Naive thymus-derived CD4-positive, alpha-beta T cell (primary cell): Measurements from ENCODE around the gene QKI. TPM values are rescaled to one million over a fixed set of nuclear protein-coding genes. Genes with fewer than 3 reads are reported as not detected.
A peak's percentile ranks its signal among the peaks of the same experiment; 100 is the strongest.

Source experiments
- ATAC-seq: fragments of 150-1000 bp; cut with Tn5 transposase; 2 replicates; pipeline ENCODE4 v1.10.0; 2021; ENCODE audit warnings: mild to moderate bottlenecking, moderate library complexity
- CTCF ChIA-PET: fragments of 350-600 bp; sonication (Branson Sonifier 250); formaldehyde crosslinking; loops from one replicate; lab custom pipeline; 2021; ENCODE audit warnings: antibody characterized with exemption; lab: Charles Lee
- POLR2A ChIA-PET: fragments of 350-600 bp; sonication (Branson Sonifier 250); formaldehyde crosslinking; loops from one replicate; lab custom pipeline; 2021; ENCODE audit warnings: antibody characterized with exemption, inconsistent platforms; lab: Charles Lee
- DNase-seq, 9 donors: peaks; one replicate each; pipeline versions ENCODE4 v3.0.0 to v3.0.0-alpha.2; 2020 to 2022; ENCODE audit warnings: mixed read lengths in 1 of 9
- H3K27ac ChIP-seq: one replicate; pipeline ENCODE4 v1.7.0; 2013; ENCODE audit warnings: mild to moderate bottlenecking, low read depth, low read length, moderate library complexity
- H3K27me3 ChIP-seq, 2 donors: one replicate each; pipeline ENCODE4 v1.7.0; 2013; ENCODE audit warnings: low read length in 2 of 2, mild to moderate bottlenecking in 2 of 2, moderate library complexity in 2 of 2; ENCODE audit not compliant: control insufficient read depth in 2 of 2, insufficient read depth in 2 of 2
- H3K36me3 ChIP-seq, 3 experiments: 1 replicate in 2 of 3; 2 replicates in 1 of 3; pipeline ENCODE4 v1.7.0; 2013; ENCODE audit warnings: low read length in 3 of 3, mild to moderate bottlenecking in 3 of 3, moderate library complexity in 1 of 3; ENCODE audit not compliant: insufficient read depth in 3 of 3, control insufficient read depth in 2 of 3
- H3K4me1 ChIP-seq, 2 donors: one replicate each; pipeline ENCODE4 v1.7.0; 2013; ENCODE audit warnings: low read length in 2 of 2, mild to moderate bottlenecking in 2 of 2, moderate library complexity in 1 of 2; ENCODE audit not compliant: control insufficient read depth in 2 of 2, insufficient read depth in 2 of 2
- H3K4me3 ChIP-seq: 2 replicates; pipeline ENCODE4 v1.7.0; 2013; ENCODE audit warnings: mild to moderate bottlenecking, low read length
- H3K9me3 ChIP-seq, 3 experiments: 1 replicate in 2 of 3; 2 replicates in 1 of 3; pipeline ENCODE4 v1.7.0; 2013; ENCODE audit warnings: low read length in 3 of 3; ENCODE audit not compliant: control insufficient read depth in 2 of 3
- H3K27ac Mint-ChIP-seq, 9 donors: one replicate each; pipeline ENCODE4 v1.8.0; 2020 to 2022; ENCODE audit warnings: mixed read lengths in 9 of 9, mild to moderate bottlenecking in 8 of 9, moderate library complexity in 5 of 9, inconsistent platforms in 2 of 9
- H3K27me3 Mint-ChIP-seq, 5 donors: one replicate each; pipeline ENCODE4 v1.8.0; 2021 to 2022; ENCODE audit warnings: mixed read lengths in 5 of 5, mild to moderate bottlenecking in 1 of 5
- H3K36me3 Mint-ChIP-seq, 5 donors: one replicate each; pipeline ENCODE4 v1.8.0; 2020 to 2022; ENCODE audit warnings: mixed read lengths in 5 of 5, mild to moderate bottlenecking in 3 of 5, inconsistent platforms in 1 of 5
- H3K4me1 Mint-ChIP-seq, 7 donors: one replicate each; pipeline ENCODE4 v1.8.0; 2020 to 2022; ENCODE audit warnings: mixed read lengths in 7 of 7, mild to moderate bottlenecking in 3 of 7, inconsistent platforms in 1 of 7
- H3K4me3 Mint-ChIP-seq, 10 donors: one replicate each; pipeline ENCODE4 v1.8.0; 2020 to 2022; ENCODE audit warnings: mild to moderate bottlenecking in 10 of 10, mixed read lengths in 10 of 10, moderate library complexity in 6 of 10, inconsistent platforms in 2 of 10
- H3K9me3 Mint-ChIP-seq, 11 donors: one replicate each; pipeline ENCODE4 v1.8.0; 2020 to 2022; ENCODE audit warnings: mixed read lengths in 11 of 11, mild to moderate bottlenecking in 4 of 11, inconsistent platforms in 1 of 11, moderate library complexity in 1 of 11
- intact Hi-C, 2 donors: fragments of 100-400 bp; cut with micrococcal nuclease; formaldehyde crosslinking; loops; one replicate each; pipeline ENCODE4 v1.15.1; 2023
- polyA plus RNA-seq, 2 donors: library from polyadenylated mRNA; unstranded; fragments of 300-500 nt; fragmentation: Illumina TruSeq; gene quantifications; one replicate each; pipeline ENCODE4 v1.2.3, GENCODE V29; 2021
- total RNA-seq, 6 experiments: library from RNA in 5 of 6; stranded (reverse) in 5 of 6; gene quantifications; 1 replicate in 5 of 6; 2 replicates in 1 of 6; pipeline ENCODE4 v1.2.3 and lab custom pipeline; 2021 to 2026

The QKI gene
- total and polyA plus RNA-seq, 7 experiments from 2014 or later, result 15.0 to 147 (median 72.5) TPM

DNA sequence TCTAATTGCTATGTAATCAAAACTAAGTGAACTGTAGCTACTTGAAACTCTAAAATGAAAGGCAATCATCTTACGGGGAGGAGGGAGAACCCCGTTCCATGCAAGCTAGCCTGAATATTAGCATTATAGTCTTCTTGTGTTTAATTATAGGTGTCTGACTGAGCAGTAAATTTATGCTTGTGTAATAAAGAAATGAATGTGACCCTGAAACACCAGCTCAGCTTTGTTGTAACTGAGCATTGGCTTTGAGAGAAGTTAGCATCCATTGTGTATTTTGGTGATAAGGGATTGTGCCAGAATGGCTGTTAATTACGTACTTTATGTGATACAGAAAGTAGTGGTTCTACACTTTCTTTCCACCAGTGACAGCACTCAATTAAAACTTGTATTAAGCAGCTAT lies 86.9 kb downstream of the QKI start:
- H3K27me3 Mint-ChIP-seq, result no peaks in the 10 kb centered on the region
- Histone ChIP-seq H3K4me3 (no peak overlapping the region), H3K9me3 (peaks cover 0 to 5% (median 0%) of the 10 kb centered on the region in 3 experiments), H3K4me1 (no peaks in the 10 kb centered on the region), H3K27me3 (no peaks in the 10 kb centered on the region), H3K27ac (no peak overlapping the region), H3K36me3 (peaks cover 0 to 3% (median 0%) of the 10 kb centered on the region in 3 experiments)
- peak overlapping the region in 1 of 10 donors; percentile 9 for H3K4me3 Mint-ChIP-seq
- H3K4me1 Mint-ChIP-seq, result peaks cover 0 to 49% (median 30%) of the 10 kb centered on the region in 7 donors
- ATAC-seq, result no peak
- H3K27ac Mint-ChIP-seq, result no peak overlapping the region
- peaks cover 3 to 49% (median 21%) of the 10 kb centered on the region in 11 donors for H3K9me3 Mint-ChIP-seq
- no peak for DNase-seq
- CTCF ChIA-PET, result no interaction called here
- peaks cover 14 to 69% (median 40%) of the 10 kb centered on the region in 5 donors for H3K36me3 Mint-ChIP-seq
- intact Hi-C loops, result no loop called here
- POLR2A ChIA-PET, result no interaction called here

DNA sequence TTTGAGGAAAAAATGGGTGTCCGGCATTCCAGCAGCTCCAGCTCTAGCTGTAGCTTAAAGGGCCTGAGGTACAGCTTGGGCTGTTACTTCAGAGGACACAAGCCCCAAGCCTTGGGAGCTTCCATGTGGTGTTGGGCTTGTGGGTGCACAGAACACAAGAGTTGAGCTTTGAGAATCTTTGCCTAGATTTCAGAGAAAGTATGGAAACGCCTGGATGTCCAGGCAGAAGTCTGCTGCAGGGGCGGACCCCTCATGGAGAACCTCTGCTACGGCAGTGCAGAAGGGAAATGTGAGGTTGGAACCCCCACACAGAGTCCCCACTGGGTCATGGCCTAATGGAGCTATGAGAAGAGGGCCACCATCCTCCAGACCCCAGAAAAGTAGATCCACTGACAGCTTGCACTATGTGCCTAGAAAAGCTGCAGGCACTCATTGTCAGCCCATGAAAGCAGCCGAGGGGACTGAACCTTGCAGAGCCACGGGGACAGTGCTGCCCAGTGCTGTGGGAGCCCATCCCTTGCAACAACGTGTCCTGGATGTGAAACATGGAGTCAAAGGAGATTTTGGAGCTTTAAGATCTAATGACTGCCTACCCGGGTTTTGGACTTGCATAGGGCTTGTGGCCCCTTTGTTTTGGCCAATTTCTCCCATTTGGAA lies 90.6 kb downstream of the QKI start:
- no peak for ATAC-seq
- Histone ChIP-seq H3K9me3 (peaks cover 0 to 13% (median 0%) of the 10 kb centered on the region in 3 experiments), H3K27me3 (no peaks in the 10 kb centered on the region), H3K36me3 (peaks cover 0 to 3% (median 0%) of the 10 kb centered on the region in 3 experiments), H3K27ac (no peak overlapping the region), H3K4me3 (no peak overlapping the region), H3K4me1 (no peaks in the 10 kb centered on the region)
- ChIA-PET CTCF (no interaction called here), POLR2A (no interaction called here)
- Mint-ChIP-seq H3K27me3 (no peaks in the 10 kb centered on the region), H3K27ac (no peak overlapping the region), H3K4me3 (no peak overlapping the region), H3K4me1 (peaks cover 0 to 30% (median 19%) of the 10 kb centered on the region in 7 donors), H3K36me3 (peaks cover 15 to 57% (median 50%) of the 10 kb centered on the region in 5 donors), H3K9me3 (peaks cover 5 to 57% (median 31%) of the 10 kb centered on the region in 11 donors)
- no peak for DNase-seq
- intact Hi-C loops, result no loop called here

DNA sequence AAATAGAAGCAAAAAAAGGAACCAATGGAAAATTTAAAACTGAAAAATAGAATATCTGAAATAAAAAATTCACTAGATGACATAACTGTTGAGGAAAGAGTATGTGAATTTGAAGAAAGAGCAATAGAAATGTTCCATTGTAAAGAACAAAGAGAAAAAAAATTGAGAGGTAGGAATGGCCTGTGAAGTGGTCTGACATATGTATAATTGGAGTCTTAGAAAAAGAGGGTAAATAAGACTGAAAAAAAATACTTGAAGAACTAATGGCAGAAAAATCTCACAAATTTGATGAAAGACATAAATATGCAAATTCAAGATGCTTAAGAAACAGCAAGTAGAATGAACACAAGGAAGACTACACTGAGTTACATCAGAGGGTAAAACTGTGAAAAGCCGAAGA lies 93.4 kb downstream of the QKI start:
- Mint-ChIP-seq H3K4me3 (no peak overlapping the region), H3K36me3 (peaks cover 15 to 42% (median 40%) of the 10 kb centered on the region in 5 donors), H3K27me3 (no peaks in the 10 kb centered on the region), H3K9me3 (peaks cover 5 to 53% (median 29%) of the 10 kb centered on the region in 11 donors), H3K27ac (no peak overlapping the region), H3K4me1 (peaks cover 0 to 36% (median 13%) of the 10 kb centered on the region in 7 donors)
- intact Hi-C loops, result no loop called here
- Histone ChIP-seq H3K4me3 (no peak overlapping the region), H3K4me1 (no peaks in the 10 kb centered on the region), H3K27ac (no peak overlapping the region), H3K9me3 (peaks cover 0 to 13% (median 0%) of the 10 kb centered on the region in 3 experiments), H3K36me3 (peaks cover 0 to 3% (median 0%) of the 10 kb centered on the region in 3 experiments), H3K27me3 (no peaks in the 10 kb centered on the region)
- ATAC-seq (no peak), DNase-seq (no peak)
- ChIA-PET POLR2A (interaction anchor here (1.2 kb wide), 1 partner anchor 9 kb away, joined by 3 read pairs; no protein-coding TSS in a partner anchor), CTCF (no interaction called here)

DNA sequence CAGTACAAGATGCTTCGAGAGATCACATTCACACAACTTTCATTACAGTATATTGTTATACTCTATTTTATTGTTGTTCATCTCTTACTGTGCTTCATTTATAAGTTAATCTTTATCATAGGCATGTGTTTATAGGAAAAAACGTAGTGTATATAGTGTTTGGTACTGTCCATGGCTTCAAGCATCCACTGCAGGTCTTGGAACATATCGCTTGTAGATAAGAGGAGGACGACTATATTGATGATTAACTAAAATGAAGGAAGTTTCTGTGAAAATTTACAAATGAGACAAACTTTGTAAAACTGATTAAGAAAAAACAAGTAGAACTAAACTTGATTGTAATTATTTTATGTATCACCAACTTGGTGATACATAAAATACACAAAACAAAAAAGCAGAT lies 98.5 kb downstream of the QKI start:
- H3K9me3 Mint-ChIP-seq, result peaks cover 0 to 7% (median 3%) of the 10 kb centered on the region in 11 donors
- H3K36me3 Mint-ChIP-seq, result peaks cover 2 to 21% (median 6%) of the 10 kb centered on the region in 5 donors
- no peaks in the 10 kb centered on the region for H3K4me1 ChIP-seq
- no peak overlapping the region for H3K27ac ChIP-seq
- no peak for ATAC-seq
- intact Hi-C loops, result no loop called here
- H3K27me3 Mint-ChIP-seq, result no peaks in the 10 kb centered on the region
- H3K27me3 ChIP-seq, result no peaks in the 10 kb centered on the region
- H3K36me3 ChIP-seq, result no peaks in the 10 kb centered on the region
- DNase-seq, result no peak
- no peak overlapping the region for H3K4me3 Mint-ChIP-seq
- H3K4me1 Mint-ChIP-seq, result peaks cover 9 to 51% (median 24%) of the 10 kb centered on the region in 7 donors
- H3K4me3 ChIP-seq, result no peak overlapping the region
- ChIA-PET POLR2A (no interaction called here), CTCF (no interaction called here)
- H3K27ac Mint-ChIP-seq, result peak overlapping the region in 2 of 9 donors; percentile 7 to 13
- H3K9me3 ChIP-seq, result no peaks in the 10 kb centered on the region

DNA sequence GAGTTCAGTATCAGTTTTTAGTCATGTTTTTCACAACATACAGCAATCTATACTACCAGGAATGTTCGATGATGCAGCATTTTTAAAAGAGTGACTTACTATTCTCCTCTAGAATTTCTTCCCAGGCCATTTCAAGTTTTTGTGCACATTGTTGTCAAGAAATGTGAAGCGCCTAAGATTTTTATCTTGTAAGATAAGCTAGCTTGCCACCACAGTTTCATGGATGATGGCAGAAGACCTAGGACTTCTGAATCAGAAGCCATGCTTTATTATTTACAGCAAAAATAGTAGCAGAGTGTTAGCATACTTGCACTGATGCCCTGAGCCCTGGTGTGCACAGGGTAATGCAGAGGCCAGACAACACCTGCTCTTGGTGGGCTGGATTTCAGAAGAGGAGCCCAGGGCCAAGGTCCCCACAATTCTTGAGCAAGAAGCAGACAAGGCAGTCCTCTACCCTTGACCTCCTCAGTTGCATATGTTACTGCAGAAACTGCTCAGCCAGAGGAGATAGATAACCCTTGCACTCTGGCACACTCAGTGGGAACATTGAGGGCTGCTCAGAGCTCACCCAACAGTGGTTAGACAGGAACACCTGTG lies 99.2 kb downstream of the QKI start:
- Mint-ChIP-seq H3K27ac (peak overlapping the region in 1 of 9 donors; percentile 13), H3K4me3 (no peak overlapping the region), H3K4me1 (peaks cover 11 to 54% (median 26%) of the 10 kb centered on the region in 7 donors), H3K27me3 (no peaks in the 10 kb centered on the region), H3K9me3 (peaks cover 0 to 4% (median 0%) of the 10 kb centered on the region in 11 donors), H3K36me3 (peaks cover 0 to 18% (median 4%) of the 10 kb centered on the region in 5 donors)
- ATAC-seq (no peak), DNase-seq (no peak)
- Histone ChIP-seq H3K27me3 (no peaks in the 10 kb centered on the region), H3K36me3 (no peaks in the 10 kb centered on the region), H3K9me3 (no peaks in the 10 kb centered on the region), H3K4me1 (no peaks in the 10 kb centered on the region), H3K4me3 (no peak overlapping the region), H3K27ac (no peak overlapping the region)
- POLR2A ChIA-PET, result no interaction called here
- intact Hi-C loops, result no loop called here
- CTCF ChIA-PET, result no interaction called here

DNA sequence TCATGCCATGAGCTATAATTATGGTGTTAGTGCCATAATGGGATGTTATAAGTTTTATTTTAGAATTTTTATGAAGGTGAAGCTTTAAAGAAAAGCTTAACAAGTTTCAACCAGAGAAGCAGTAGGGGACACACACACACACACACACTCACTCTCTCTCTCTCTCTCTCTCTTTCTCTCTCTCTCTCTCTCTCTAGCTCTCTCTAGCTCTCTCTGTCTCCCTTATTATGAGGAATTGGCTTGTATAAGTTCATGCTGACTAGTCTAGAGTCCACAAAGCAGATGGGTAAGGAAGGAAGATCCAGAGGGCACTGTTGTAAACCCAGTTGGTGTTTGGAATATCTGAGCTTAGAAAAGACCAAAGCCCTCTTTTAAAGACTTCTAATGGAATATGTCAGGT lies 102.4 kb downstream of the QKI start:
- intact Hi-C loops, result no loop called here

More for the DNA sequence above, 102.4 kb downstream of the QKI start:
- ChIA-PET POLR2A (interaction anchor here (1.1 kb wide), 1 partner anchor 10 kb away, joined by 3 read pairs; no protein-coding TSS in a partner anchor), CTCF (interaction anchor here (1.1 kb wide), 1 partner anchor 38 kb away, joined by 4 read pairs; no protein-coding TSS in a partner anchor)
- no peak for DNase-seq
- Mint-ChIP-seq H3K4me3 (no peak overlapping the region), H3K36me3 (peaks cover 0 to 18% (median 2%) of the 10 kb centered on the region in 5 donors), H3K9me3 (no peaks in the 10 kb centered on the region), H3K27me3 (no peaks in the 10 kb centered on the region), H3K27ac (no peak overlapping the region), H3K4me1 (peaks cover 13 to 57% (median 44%) of the 10 kb centered on the region in 7 donors)
- Histone ChIP-seq H3K4me1 (no peaks in the 10 kb centered on the region), H3K27ac (no peak overlapping the region), H3K27me3 (no peaks in the 10 kb centered on the region), H3K36me3 (no peaks in the 10 kb centered on the region), H3K4me3 (no peak overlapping the region), H3K9me3 (no peaks in the 10 kb centered on the region)
- ATAC-seq, result no peak
